Right ventricle myocardium superior (tissue), 1 donor: ENCODE data around the gene PHLDB1. TPM values are rescaled to one million over a fixed set of nuclear protein-coding genes. Genes with fewer than 3 reads are reported as not detected.
"Not testable (repeated sequence)": the region's sequence is repeated elsewhere in the genome, so short reads cannot be mapped to it uniquely, and the experiment has no call there.

Experiments used
- ATAC-seq: fragments of 200-7000 bp; cut with Tn5 transposase; one replicate; pipeline ENCODE4 v1.9.1; 2020; ENCODE audit warnings: mild to moderate bottlenecking; ENCODE audit not compliant: poor library complexity
- DNase-seq: peaks from one replicate; pipeline ENCODE4 v3.0.0-alpha.2; 2020
- intact Hi-C: fragments of 100-400 bp; cut with DNase I; formaldehyde crosslinking; loops from one replicate; pipeline ENCODE4 v1.11.2; 2022
- total RNA-seq: library from RNA; stranded (reverse); fragmentation: NEBNext Ultra II Directional; extraction: Animal tissue kit (Norgen Biotek cat#: 25700); gene quantifications from one replicate; pipeline ENCODE4 v1.2.1, GENCODE V29; 2021
- donor health status: DM: no; HTN: yes; CAD: no; lungs with severe emphysema.

PHLDB1 gene
- total RNA-seq, 1 donor from 2014 or later = 102 TPM

DNA sequence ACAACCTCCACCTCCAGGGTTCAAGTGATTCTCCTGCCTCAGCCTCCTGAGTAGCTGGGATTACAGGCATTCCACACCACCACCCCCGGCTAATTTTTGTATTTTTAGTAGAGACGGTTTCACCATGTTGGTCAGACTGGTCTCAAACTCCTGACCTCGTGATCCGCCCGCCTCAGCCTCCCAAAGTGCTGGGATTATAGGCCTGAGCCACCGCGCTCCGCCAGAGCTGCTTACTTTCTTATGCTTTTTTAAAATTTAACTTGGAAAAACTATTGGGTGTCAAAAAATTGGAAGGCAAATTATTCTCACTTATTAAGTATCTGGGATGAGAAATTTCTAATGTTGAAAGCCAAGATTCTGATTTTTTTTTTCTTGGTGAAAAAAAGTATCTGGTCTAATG, 3.7 kb upstream of the PHLDB1 start:
- not testable (repeated sequence) for ATAC-seq

GRCh38 chr11:118604566-118604965, 2.8 kb upstream of the PHLDB1 start:
- no peak for DNase-seq
- no peak for ATAC-seq
- intact Hi-C loops = no loop called here

More for the DNA sequence above, 3.7 kb upstream of the PHLDB1 start:
- DNase-seq, intact Hi-C loops: not testable (repeated sequence)

DNA sequence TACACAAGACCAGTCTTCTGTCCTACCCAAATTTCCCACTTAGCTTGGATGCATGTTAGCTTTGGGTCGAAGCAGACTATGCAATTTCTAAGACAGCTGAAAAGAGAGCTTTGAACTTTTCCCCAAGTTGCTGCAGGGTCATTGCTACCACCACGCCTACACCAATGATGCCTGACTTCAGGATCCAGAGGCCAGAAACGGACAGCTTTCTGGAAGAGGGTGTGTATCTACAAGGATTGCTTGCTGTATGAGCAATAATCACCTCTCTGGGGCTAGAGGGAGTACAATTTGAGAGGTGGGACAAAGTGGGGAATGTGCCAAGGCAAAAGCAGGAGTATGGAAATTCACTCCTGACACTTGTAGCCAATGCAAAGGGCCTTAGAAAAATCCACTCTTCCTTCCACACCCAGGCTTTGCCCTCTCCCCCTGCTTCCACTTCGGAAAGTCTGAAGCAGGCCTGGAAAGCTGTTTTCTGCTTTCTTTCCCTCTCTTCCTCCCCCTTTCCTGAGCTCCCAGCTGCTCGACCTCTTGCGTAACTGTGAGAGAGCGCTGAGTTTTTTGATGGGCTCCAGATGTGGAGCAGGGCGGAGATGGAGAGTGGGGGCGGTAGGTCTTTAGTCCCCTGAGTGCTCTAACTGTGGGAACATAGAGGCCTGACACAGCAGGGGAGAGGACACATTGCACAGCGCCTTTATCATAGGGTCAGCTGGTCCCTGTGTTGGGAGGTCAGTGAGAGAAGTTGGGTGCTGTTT, 2.1 kb upstream of the PHLDB1 start:
- intact Hi-C loops = no loop called here
- peak; percentile 54 for ATAC-seq
- DNase-seq = peak; percentile 84

DNA sequence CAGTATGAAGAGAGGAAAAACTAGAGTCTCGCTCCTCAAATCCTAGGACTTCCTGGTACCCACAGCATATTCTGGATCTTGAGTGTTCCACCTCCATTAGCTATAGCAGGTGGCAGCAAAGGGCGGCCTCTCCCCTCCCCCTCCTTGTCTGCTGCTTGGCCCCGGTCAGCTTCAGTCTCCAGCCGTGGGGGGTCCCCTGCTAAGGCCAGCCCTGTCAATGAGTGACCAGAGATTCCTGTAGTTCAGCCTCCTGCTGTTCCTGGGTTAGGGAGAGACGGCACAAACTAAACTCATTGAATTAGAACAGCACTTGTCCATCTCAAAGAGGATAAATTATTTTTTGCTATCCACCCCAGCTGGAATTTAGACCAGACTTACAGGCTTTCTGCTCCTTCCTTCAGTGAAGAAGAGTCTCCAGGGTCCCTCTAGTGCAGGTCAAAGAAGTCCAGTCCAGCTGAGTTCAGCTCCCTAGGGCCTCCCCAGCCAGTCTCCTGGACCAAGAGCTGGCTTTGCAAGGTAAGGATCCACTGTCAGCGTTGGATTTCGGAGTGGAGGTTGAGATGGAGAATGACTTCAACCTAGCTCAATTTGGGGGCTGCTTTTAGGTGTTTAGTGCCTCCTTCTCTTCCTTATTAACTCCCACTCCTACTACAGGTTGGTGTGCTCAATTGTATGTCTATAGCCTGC, 1.1 kb upstream of the PHLDB1 start:
- intact Hi-C loops = no loop called here

GRCh38 chr11:118606844-118607228, 579 bp upstream of the PHLDB1 start:
- DNase-seq (no peak), ATAC-seq (no peak)
- intact Hi-C loops = no loop called here

More for the DNA sequence above, 1.1 kb upstream of the PHLDB1 start:
- no peak for ATAC-seq
- peak; percentile 63 for DNase-seq

DNA sequence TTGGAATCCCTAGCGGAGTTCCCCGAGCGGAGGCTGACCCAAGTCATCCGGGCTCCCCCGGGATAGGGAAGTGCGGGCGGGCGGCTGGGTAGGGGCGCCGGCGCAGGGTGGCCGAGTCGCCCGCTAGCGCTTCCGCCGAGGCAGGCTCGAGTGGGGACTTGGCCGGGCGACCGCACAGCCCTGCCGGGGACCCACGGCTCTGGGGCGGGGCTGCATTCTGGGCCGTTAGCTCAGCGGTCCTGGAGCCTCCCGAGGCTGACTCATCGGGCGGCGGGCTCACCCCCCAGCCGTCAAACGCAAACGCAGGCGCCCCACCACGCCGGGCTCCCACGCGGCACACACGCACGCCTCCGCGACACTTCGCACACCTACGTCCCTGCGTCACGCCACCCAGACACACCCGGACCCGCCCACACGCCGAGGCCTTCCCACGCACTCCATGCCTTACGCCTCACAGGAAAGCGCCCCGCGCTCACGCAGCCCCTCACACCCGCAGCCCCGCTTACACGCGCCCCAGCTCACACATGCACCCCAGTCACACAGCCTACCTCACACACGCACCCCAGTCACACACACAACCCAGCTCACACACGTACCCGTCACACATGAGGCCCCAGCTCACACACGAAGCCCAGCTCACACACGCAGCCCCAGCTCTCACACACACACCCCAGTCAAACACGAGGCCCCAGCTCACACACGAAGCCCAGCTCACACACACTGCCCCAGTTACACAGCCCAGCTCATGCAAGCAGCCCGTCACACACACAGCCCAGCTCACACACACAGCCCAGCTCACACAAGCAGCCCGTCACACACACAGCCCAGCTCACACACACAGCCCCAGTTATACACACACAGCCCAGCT, 1.2 kb downstream of the PHLDB1 start:
- ATAC-seq (peak; percentile 47), DNase-seq (peak; percentile 86)
- intact Hi-C loops = no loop called here

DNA sequence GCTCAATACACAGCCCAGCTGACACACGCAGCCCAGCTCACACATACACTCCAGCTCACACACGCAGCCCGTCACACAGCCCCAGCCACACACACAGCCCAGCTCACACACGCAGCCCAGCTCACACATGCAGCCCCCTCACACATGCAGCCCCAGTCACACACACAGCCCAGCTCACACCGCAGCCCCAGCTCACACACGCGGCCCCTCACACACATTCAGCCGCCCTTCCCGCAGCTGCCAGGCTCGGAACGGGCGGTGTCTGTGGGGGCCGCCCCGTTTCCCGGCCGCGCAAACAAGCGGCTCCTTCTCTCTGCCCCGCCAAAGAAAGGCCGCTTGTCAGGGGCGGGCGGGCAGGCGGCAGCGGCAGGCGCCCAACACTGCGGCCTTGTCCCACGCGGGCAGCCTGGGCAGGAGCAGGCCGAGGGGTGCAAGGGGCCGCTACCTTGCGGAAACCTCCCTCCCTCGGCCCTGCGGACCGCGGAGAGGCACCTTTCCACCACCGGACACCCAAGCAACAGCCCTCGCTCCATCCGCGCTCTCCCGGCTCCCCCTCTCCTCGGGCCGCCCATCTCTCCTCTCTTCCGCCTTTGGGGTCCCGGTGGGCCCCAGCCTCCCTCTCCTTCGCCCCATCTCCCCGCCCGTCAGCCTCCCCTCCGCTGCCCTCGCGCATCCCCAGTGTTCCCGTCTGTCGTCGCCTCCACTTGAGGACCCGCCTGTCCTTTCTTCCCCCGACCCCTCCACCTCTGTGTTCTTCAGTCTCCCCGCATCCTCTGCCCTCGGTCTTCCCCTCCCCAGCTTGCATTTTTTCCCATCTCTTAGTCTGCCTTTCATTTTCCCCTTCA, 2.2 kb downstream of the PHLDB1 start:
- intact Hi-C loops = loop anchor here (5.0 kb wide), 1 partner anchor 48 kb away; no protein-coding TSS in a partner anchor
- ATAC-seq = no peak
- no peak for DNase-seq

GRCh38 chr11:118610225-118610772, 2.9 kb downstream of the PHLDB1 start:
- intact Hi-C loops = loop anchor here (5.0 kb wide), 1 partner anchor 47 kb away; no protein-coding TSS in a partner anchor
- DNase-seq (no peak), ATAC-seq (no peak)

GRCh38 chr11:118610773-118611432, 3.5 kb downstream of the PHLDB1 start:
- DNase-seq = peak; percentile 90
- intact Hi-C loops = loop anchor here (5.0 kb wide), 1 partner anchor 46 kb away; no protein-coding TSS in a partner anchor
- peak; percentile 54 for ATAC-seq

GRCh38 chr11:118611433-118611795, 4.0 kb downstream of the PHLDB1 start:
- not testable (repeated sequence) for DNase-seq, ATAC-seq
- intact Hi-C loops = loop anchor here (5.0 kb wide), 1 partner anchor 46 kb away; no protein-coding TSS in a partner anchor

GRCh38 chr11:118612378-118612777, 5.0 kb downstream of the PHLDB1 start:
- ATAC-seq (no peak), DNase-seq (peak; percentile 77)
- intact Hi-C loops = loop anchor here (5.0 kb wide), 1 partner anchor 45 kb away; no protein-coding TSS in a partner anchor

- intact Hi-C loops = loop anchor here (5.0 kb wide), 1 partner anchor 43 kb away; no protein-coding TSS in a partner anchor
- ATAC-seq (no peak), DNase-seq (peak; percentile 14)
These were observed 7.1 kb downstream of the PHLDB1 start for GRCh38 chr11:118614511-118614910.

- intact Hi-C loops = no loop called here
- DNase-seq = no peak
- no peak for ATAC-seq
These were observed 8.0 kb downstream of the PHLDB1 start for GRCh38 chr11:118615282-118615975.

- no peak for ATAC-seq
- intact Hi-C loops = no loop called here
- DNase-seq = peak; percentile 33
These were observed 8.6 kb downstream of the PHLDB1 start for GRCh38 chr11:118615976-118616371.

GRCh38 chr11:118618115-118618990, 10.9 kb downstream of the PHLDB1 start:
- intact Hi-C loops = no loop called here
- ATAC-seq = no peak
- DNase-seq = peak; percentile 83

DNA sequence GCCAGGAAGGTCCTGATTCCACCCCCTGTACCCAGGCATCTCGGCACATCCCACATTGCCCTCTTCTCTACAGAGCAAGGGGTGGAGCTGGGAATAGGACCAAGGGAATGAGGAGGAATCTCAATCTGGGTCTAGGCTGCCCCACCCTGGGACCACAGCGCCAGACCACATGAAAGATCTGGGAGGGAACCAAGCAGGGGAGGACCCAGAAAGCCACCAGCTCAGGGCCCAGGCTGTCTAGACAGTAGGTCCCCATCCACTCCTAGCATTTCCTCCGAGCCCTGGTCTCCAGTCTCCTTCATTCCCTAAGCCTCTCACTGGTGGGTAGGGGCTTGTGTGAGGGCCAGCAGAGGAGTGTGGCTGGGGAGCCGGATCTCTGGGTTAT, 11.6 kb downstream of the PHLDB1 start:
- intact Hi-C loops = no loop called here
- peak; percentile 7 for ATAC-seq
- DNase-seq = peak; percentile 75
